Right lung (tissue), 5 donors: ENCODE results near the gene AMIGO3. TPM values are rescaled to one million over a fixed set of nuclear protein-coding genes. Genes with fewer than 3 reads are reported as not detected.

Experiments
- DNase-seq, 2 donors: peaks; one replicate each; pipeline ENCODE4 v3.0.0-alpha.2; 2013
- polyA plus RNA-seq, 5 donors: library from polyadenylated mRNA; unstranded; fragments of 120-200 nt; gene quantifications; one replicate each; pipeline versions ENCODE4 v1.2.1 to v1.2.3, GENCODE V29; 2013; ENCODE audit warnings: inconsistent platforms in 1 of 5, low replicate concordance in 1 of 5; ENCODE audit not compliant: insufficient read length in 5 of 5, insufficient read depth in 1 of 5

The AMIGO3 gene
- polyA plus RNA-seq, 5 donors: 0.66 to 2.6 (median 1.9) TPM

- no peak for DNase-seq
Observed at GRCh38 chr3:49670940-49671290, 48.6 kb downstream of the AMIGO3 start.

GRCh38 chr3:49669352-49669751 is 50.1 kb downstream of the AMIGO3 start:
- DNase-seq: no peak

- DNase-seq: no peak
Observed at GRCh38 chr3:49668861-49669260, 50.6 kb downstream of the AMIGO3 start.

- no peak for DNase-seq
Observed at GRCh38 chr3:49668414-49668797, 51.1 kb downstream of the AMIGO3 start.

- no peak for DNase-seq
Observed at GRCh38 chr3:49667701-49668413, 51.6 kb downstream of the AMIGO3 start.

Other genes with a start within 250 kb of the AMIGO3 start
- gene DAG1, start 249.4 kb downstream of the AMIGO3 start, polyA plus RNA-seq: 10 to 100 TPM; 43.0 to 62.1 (median 50.1) TPM
- under 1 TPM; 0.73 to 0.97 (median 0.81) TPM for gene BSN, start 165.2 kb downstream of the AMIGO3 start, polyA plus RNA-seq
- gene APEH, start 45.3 kb downstream of the AMIGO3 start, polyA plus RNA-seq: 100 to 1,000 TPM in 1 of 5 donors, 10 to 100 TPM in 4; 87.1 to 116 (median 90.4) TPM
- 10 to 100 TPM; 21.3 to 54.2 (median 40.5) TPM for gene MST1, start 30.2 kb downstream of the AMIGO3 start, polyA plus RNA-seq
- 10 to 100 TPM; 25.9 to 33.5 (median 27.4) TPM for gene RNF123, start 30.1 kb downstream of the AMIGO3 start, polyA plus RNA-seq
- 10 to 100 TPM in 4 of 5 donors, 1 to 10 TPM in 1; 9.2 to 21.5 (median 12.3) TPM for gene GMPPB, start 4.3 kb upstream of the AMIGO3 start, polyA plus RNA-seq
- gene IP6K1, start 66.9 kb upstream of the AMIGO3 start, polyA plus RNA-seq: 10 to 100 TPM; 37.1 to 50.3 (median 44.5) TPM
- 1 to 10 TPM in 4 of 5 donors, under 1 TPM in 1; 0.73 to 5.8 (median 4.5) TPM for gene CDHR4, start 80.2 kb upstream of the AMIGO3 start, polyA plus RNA-seq
- 10 to 100 TPM; 10.6 to 25.0 (median 15.6) TPM for gene INKA1, start 83.6 kb upstream of the AMIGO3 start, polyA plus RNA-seq
- 10 to 100 TPM; 62.5 to 90.7 (median 78.2) TPM for gene UBA7, start 94.3 kb upstream of the AMIGO3 start, polyA plus RNA-seq
- gene TRAIP, start 136.9 kb upstream of the AMIGO3 start, polyA plus RNA-seq: 10 to 100 TPM in 3 of 5 donors, 1 to 10 TPM in 2; 9.8 to 16.0 (median 12.6) TPM
- gene CAMKV, start 150.2 kb upstream of the AMIGO3 start, polyA plus RNA-seq: under 1 TPM in 2 of 5 donors, not detected in 3; 0.06 to 0.09 TPM
- 1 to 10 TPM; 4.0 to 9.2 (median 7.0) TPM for gene MST1R, start 184.2 kb upstream of the AMIGO3 start, polyA plus RNA-seq
- 10 to 100 TPM in 4 of 5 donors, 1 to 10 TPM in 1; 9.5 to 17.8 (median 12.0) TPM for gene MON1A, start 210.1 kb upstream of the AMIGO3 start, polyA plus RNA-seq
- gene RBM6, start 220.5 kb upstream of the AMIGO3 start, polyA plus RNA-seq: 100 to 1,000 TPM; 158 to 206 (median 176) TPM